B cell (primary cell): ENCODE measurements around the gene PSENEN. TPM values are rescaled to one million over a fixed set of nuclear protein-coding genes. Genes with fewer than 3 reads are reported as not detected.

Source experiments
- ATAC-seq: fragments of 200-7000 bp; cut with Tn5 transposase; one replicate; pipeline ENCODE4 v1.10.0; 2021; ENCODE audit warnings: low read depth, mild to moderate bottlenecking, moderate number of reproducible peaks, moderate library complexity
- CTCF ChIA-PET: fragments of 350-600 bp; sonication (Branson Sonifier 250); formaldehyde crosslinking; loops from one replicate; lab custom pipeline; 2021; ENCODE audit warnings: antibody characterized with exemption, inconsistent platforms; lab: Charles Lee
- POLR2A ChIA-PET: fragments of 350-600 bp; sonication (Branson Sonifier 250); formaldehyde crosslinking; loops from one replicate; lab custom pipeline; 2021; ENCODE audit warnings: antibody characterized with exemption; lab: Charles Lee
- DNase-seq: peaks from one replicate; pipeline ENCODE4 v3.0.0; 2013
- H2AFZ ChIP-seq: 2 replicates; pipeline ENCODE4 v1.6.1; 2012; ENCODE audit warnings: mild to moderate bottlenecking, low read depth, low read length; ENCODE audit not compliant: insufficient read depth, poor library complexity, severe bottlenecking
- H3K27ac ChIP-seq, 2 donors: 1 replicate in 1 of 2; 2 replicates in 1 of 2; pipeline ENCODE4 v1.5.1; 2012 to 2013; ENCODE audit warnings: low read length in 2 of 2, mild to moderate bottlenecking in 2 of 2, moderate library complexity in 1 of 2
- H3K27me3 ChIP-seq, 4 experiments: fragments of 200-600 bp in 1 of 4; sonication (generic) in 1 of 4; replicated peaks in 1 of 4; 1 replicate in 2 of 4; 2 replicates in 2 of 4; pipeline versions ENCODE4 v1.6.1 to v1.7.0; 2013 to 2016; ENCODE audit warnings: low read length in 3 of 4, mild to moderate bottlenecking in 2 of 4, mixed read lengths in 1 of 4, moderate library complexity in 1 of 4; ENCODE audit not compliant: insufficient read depth in 4 of 4, control insufficient read depth in 3 of 4; ENCODE audit errors: control extremely low read depth in 1 of 4
- H3K36me3 ChIP-seq, 2 experiments: replicated peaks in 1 of 2; 1 replicate in 1 of 2; 2 replicates in 1 of 2; pipeline versions ENCODE4 v1.6.1 to v1.7.1; 2013; ENCODE audit warnings: low read length in 1 of 2; ENCODE audit not compliant: insufficient read depth in 2 of 2, control insufficient read depth in 1 of 2; ENCODE audit errors: control extremely low read depth in 1 of 2, extremely low read depth in 1 of 2
- H3K4me1 ChIP-seq, 2 donors: fragments of 200-600 bp in 1 of 2; sonication (generic) in 1 of 2; 1 replicate in 1 of 2; 2 replicates in 1 of 2; pipeline versions ENCODE4 v1.5.1 to v1.6.1; 2013 to 2017; ENCODE audit warnings: low read length in 2 of 2; ENCODE audit not compliant: control insufficient read depth in 2 of 2, insufficient read depth in 2 of 2
- H3K4me2 ChIP-seq: replicated peaks from 2 replicates; pipeline ENCODE3; 2012; ENCODE audit warnings: mild to moderate bottlenecking, low read depth, low read length; ENCODE audit not compliant: poor library complexity, severe bottlenecking
- H3K4me3 ChIP-seq, 5 experiments: fragments of 200-600 bp in 1 of 5; sonication (generic) in 1 of 5; 1 replicate in 3 of 5; 2 replicates in 2 of 5; pipeline versions ENCODE4 v1.5.1 to v1.7.0; 2011 to 2016; ENCODE audit warnings: low read length in 4 of 5, mild to moderate bottlenecking in 4 of 5, low read depth in 2 of 5, control low read depth in 1 of 5, moderate library complexity in 1 of 5; ENCODE audit not compliant: insufficient read depth in 1 of 5; ENCODE audit errors: control extremely low read depth in 1 of 5, extremely low read depth in 1 of 5
- H3K79me2 ChIP-seq: fragments of 200-600 bp; sonication (generic); one replicate; pipeline ENCODE4 v1.6.0; 2016; ENCODE audit warnings: low read length; ENCODE audit not compliant: control insufficient read depth, insufficient read depth
- H3K9ac ChIP-seq: fragments of 200-600 bp; sonication (generic); 2 replicates; pipeline ENCODE4 v1.6.1; 2017; ENCODE audit warnings: mild to moderate bottlenecking, low read length, moderate library complexity
- H3K9me3 ChIP-seq, 3 donors: one replicate each; pipeline versions ENCODE4 v1.6.1 to v1.7.1; 2013; ENCODE audit warnings: low read length in 2 of 3; ENCODE audit not compliant: control insufficient read depth in 2 of 3, insufficient read depth in 1 of 3; ENCODE audit errors: control extremely low read depth in 1 of 3
- H4K20me1 ChIP-seq: 2 replicates; pipeline ENCODE4 v1.6.0; 2012; ENCODE audit warnings: mild to moderate bottlenecking, low read length; ENCODE audit not compliant: insufficient read depth, control insufficient read depth, poor library complexity, severe bottlenecking
- H3K27ac Mint-ChIP-seq: one replicate; pipeline ENCODE4 v1.8.0; 2021; ENCODE audit warnings: mixed read lengths
- H3K27me3 Mint-ChIP-seq: one replicate; pipeline ENCODE4 v1.8.0; 2021; ENCODE audit warnings: mixed read lengths
- H3K4me1 Mint-ChIP-seq: one replicate; pipeline ENCODE4 v1.8.0; 2021; ENCODE audit warnings: mixed read lengths
- H3K4me3 Mint-ChIP-seq: one replicate; pipeline ENCODE4 v1.8.0; 2021; ENCODE audit warnings: mixed read lengths
- H3K9me3 Mint-ChIP-seq: one replicate; pipeline ENCODE4 v1.8.0; 2022; ENCODE audit warnings: mixed read lengths; ENCODE audit not compliant: insufficient read depth
- EZH2 ChIP-seq: IDR thresholded peaks from 2 replicates; pipeline ENCODE4 v1.6.1; 2012; ENCODE audit warnings: borderline replicate concordance, low read depth, mild to moderate bottlenecking, moderate library complexity, low read length; ENCODE audit not compliant: insufficient read depth, poor library complexity, severe bottlenecking
- WGBS: methylation state at CpG from one replicate; pipeline ENCODE4 v1.1.5; 2013; ENCODE audit warnings: missing lambda C conversion rate; ENCODE audit not compliant: insufficient coverage; 5-methylcytosine and 5-hydroxymethylcytosine counted together
- intact Hi-C: fragments of 100-400 bp; cut with micrococcal nuclease; formaldehyde crosslinking; loops from one replicate; pipeline ENCODE4 v1.10.0; 2022
- polyA plus RNA-seq: library from polyadenylated mRNA; depleted of rRNA; stranded (reverse); fragments of >200 nt; gene quantifications from 2 replicates; pipeline ENCODE4 v1.2.3, GENCODE V29; 2012
- total RNA-seq, 2 donors: library from RNA; stranded (reverse); fragments of 120-200 nt in 1 of 2; gene quantifications; 1 replicate in 1 of 2; 2 replicates in 1 of 2; pipeline versions ENCODE4 v1.2.3 to v1.2.4, GENCODE V29; 2013 to 2022
- TF ChIP-seq, protein P1 (sequence below): fragments of 200-600 bp; IDR thresholded peaks from one replicate; pipeline ENCODE4 v1.8.0; 2022; ENCODE audit warnings: antibody characterized with exemption, mild to moderate bottlenecking

Gene PSENEN
- total and polyA plus RNA-seq, 2 donors (not counting 1 experiment from before 2014, with no cell fraction given) = 17.7 to 36.4 TPM

DNA sequence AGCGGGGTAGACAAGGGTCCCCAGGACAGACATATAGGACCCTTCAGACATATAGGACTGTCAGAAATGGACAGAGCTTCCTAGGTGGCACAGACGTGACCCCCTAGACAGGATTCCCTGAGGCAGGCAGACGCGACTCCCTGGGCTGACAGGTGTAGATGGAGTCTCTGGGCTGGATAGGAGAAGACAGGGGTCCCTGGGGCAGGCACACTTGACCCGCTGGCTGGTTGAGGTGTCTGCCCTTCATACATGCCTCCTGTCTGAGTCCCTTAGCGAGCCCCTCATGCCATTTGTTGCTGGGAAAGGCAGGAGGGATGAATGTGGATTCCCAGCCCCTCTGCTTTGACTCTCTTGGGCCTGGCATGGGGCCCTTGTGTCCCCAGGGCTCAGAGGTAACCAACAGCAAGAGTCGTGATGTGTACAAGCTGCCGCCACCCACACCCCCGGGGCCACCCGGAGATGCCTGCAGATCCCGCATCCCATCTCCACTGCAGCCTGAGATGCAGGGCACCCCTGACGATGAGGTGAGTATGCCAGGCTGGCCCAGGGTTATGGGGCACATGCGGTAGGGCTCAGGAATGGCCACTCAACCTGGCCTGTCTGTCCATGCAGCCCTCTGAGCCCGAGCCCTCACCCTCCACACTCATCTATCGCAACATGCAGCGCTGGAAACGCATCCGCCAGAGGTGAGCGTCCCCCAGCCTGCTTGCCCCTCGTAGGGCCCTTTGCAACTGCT is 8.4 kb downstream of the PSENEN start:
- no peak overlapping the region for H3K27ac Mint-ChIP-seq
- no peak for DNase-seq
- ChIA-PET POLR2A (interaction anchor here (0.6 kb wide), 1 partner anchor 591 kb away, joined by 4 read pairs; no protein-coding TSS in a partner anchor), CTCF (interaction anchor here (1.0 kb wide), 1 partner anchor 59 kb away, joined by 3 read pairs; no protein-coding TSS in a partner anchor)
- Histone ChIP-seq H3K27me3 (peaks cover 0 to 26% (median 10%) of the 10 kb centered on the region in 4 experiments), H3K27ac (no peak overlapping the region), H3K36me3 (peaks cover 0 to 20% of the 10 kb centered on the region in 2 experiments), H3K4me1 (peaks cover 31 to 36% of the 10 kb centered on the region in 2 donors), H3K9me3 (peaks cover 0 to 10% (median 0%) of the 10 kb centered on the region in 3 donors), H3K4me3 (no peak overlapping the region), H3K79me2 (peaks cover 25% of the 10 kb centered on the region), H4K20me1 (peaks cover 4% of the 10 kb centered on the region), H3K9ac (no peak overlapping the region), H3K4me2 (no peak overlapping the region), H2AFZ (no peak overlapping the region)
- WGBS = 95% methylated on average over 19 of the region's 20 CpGs
- no peak for TF ChIP-seq EZH2
- TF ChIP-seq, protein P1, sequence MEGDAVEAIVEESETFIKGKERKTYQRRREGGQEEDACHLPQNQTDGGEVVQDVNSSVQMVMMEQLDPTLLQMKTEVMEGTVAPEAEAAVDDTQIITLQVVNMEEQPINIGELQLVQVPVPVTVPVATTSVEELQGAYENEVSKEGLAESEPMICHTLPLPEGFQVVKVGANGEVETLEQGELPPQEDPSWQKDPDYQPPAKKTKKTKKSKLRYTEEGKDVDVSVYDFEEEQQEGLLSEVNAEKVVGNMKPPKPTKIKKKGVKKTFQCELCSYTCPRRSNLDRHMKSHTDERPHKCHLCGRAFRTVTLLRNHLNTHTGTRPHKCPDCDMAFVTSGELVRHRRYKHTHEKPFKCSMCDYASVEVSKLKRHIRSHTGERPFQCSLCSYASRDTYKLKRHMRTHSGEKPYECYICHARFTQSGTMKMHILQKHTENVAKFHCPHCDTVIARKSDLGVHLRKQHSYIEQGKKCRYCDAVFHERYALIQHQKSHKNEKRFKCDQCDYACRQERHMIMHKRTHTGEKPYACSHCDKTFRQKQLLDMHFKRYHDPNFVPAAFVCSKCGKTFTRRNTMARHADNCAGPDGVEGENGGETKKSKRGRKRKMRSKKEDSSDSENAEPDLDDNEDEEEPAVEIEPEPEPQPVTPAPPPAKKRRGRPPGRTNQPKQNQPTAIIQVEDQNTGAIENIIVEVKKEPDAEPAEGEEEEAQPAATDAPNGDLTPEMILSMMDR = no peak
- H3K4me3 Mint-ChIP-seq = no peak overlapping the region
- peaks cover 17% of the 10 kb centered on the region for H3K27me3 Mint-ChIP-seq
- no peak for ATAC-seq
- no peaks in the 10 kb centered on the region for H3K9me3 Mint-ChIP-seq
- H3K4me1 Mint-ChIP-seq = peaks cover 38% of the 10 kb centered on the region
- intact Hi-C loops = no loop called here
